Spleen (tissue), 11 donors: ENCODE data around the gene FAM221B. TPM values are rescaled to one million over a fixed set of nuclear protein-coding genes. Genes with fewer than 3 reads are reported as not detected.

Experiments
- DNase-seq: peaks from one replicate; pipeline ENCODE4 v3.0.0-alpha.2; 2020
- H3K27ac ChIP-seq, 8 donors: fragments of 200-600 bp; sonication (generic) in 7 of 8; 1 replicate in 4 of 8; 2 replicates in 4 of 8; pipeline versions ENCODE4 v1.5.0 to v1.8.0; 2016 to 2021; ENCODE audit warnings: inconsistent platforms in 4 of 8, mild to moderate bottlenecking in 4 of 8, moderate library complexity in 1 of 8
- H3K27me3 ChIP-seq, 7 donors: fragments of 200-600 bp; sonication (generic) in 6 of 7; replicated peaks in 1 of 7; 1 replicate in 4 of 7; 2 replicates in 3 of 7; pipeline versions ENCODE4 v1.5.0 to v1.8.0; 2016 to 2021; ENCODE audit warnings: inconsistent platforms in 3 of 7, mild to moderate bottlenecking in 1 of 7
- H3K36me3 ChIP-seq, 6 donors: fragments of 200-600 bp; sonication (generic) in 5 of 6; 1 replicate in 4 of 6; 2 replicates in 2 of 6; pipeline versions ENCODE4 v1.5.0 to v1.8.0; 2016 to 2021; ENCODE audit warnings: inconsistent platforms in 2 of 6
- H3K4me1 ChIP-seq, 6 donors: fragments of 200-600 bp; sonication (generic) in 5 of 6; 1 replicate in 3 of 6; 2 replicates in 3 of 6; pipeline versions ENCODE4 v1.5.0 to v1.8.0; 2016 to 2021; ENCODE audit warnings: inconsistent platforms in 3 of 6
- H3K4me3 ChIP-seq, 8 donors: fragments of 200-600 bp; sonication (generic) in 7 of 8; 1 replicate in 4 of 8; 2 replicates in 4 of 8; pipeline versions ENCODE4 v1.5.0 to v1.8.0; 2016 to 2021; ENCODE audit warnings: inconsistent platforms in 4 of 8, mild to moderate bottlenecking in 4 of 8, moderate library complexity in 2 of 8
- H3K9me3 ChIP-seq, 8 donors: fragments of 200-600 bp; sonication (generic) in 7 of 8; 1 replicate in 4 of 8; 2 replicates in 4 of 8; pipeline versions ENCODE4 v1.5.0 to v1.8.0; 2016 to 2021; ENCODE audit warnings: inconsistent platforms in 4 of 8
- POLR2A ChIP-seq, 3 donors: fragments of 450-650 bp; IDR thresholded peaks; one replicate each; pipeline ENCODE4 v1.5.1; 2017; ENCODE audit warnings: antibody characterized with exemption in 3 of 3, mild to moderate bottlenecking in 1 of 3
- POLR2AphosphoS5 ChIP-seq, 3 donors: sonication (generic); formaldehyde crosslinking; IDR thresholded peaks; one replicate each; pipeline ENCODE4 v1.5.1; 2017; ENCODE audit warnings: antibody characterized with exemption in 3 of 3
- WGBS, 5 donors: extraction: QIAGEN DNeasy Blood & Tissue Kit in 3 of 5; methylation state at CpG; one replicate each; pipeline versions ENCODE4 v1.1.5 to v1.1.7; 2013 to 2018; 5-methylcytosine and 5-hydroxymethylcytosine counted together
- intact Hi-C: fragments of 100-400 bp; cut with DNase I; formaldehyde crosslinking; loops from one replicate; pipeline ENCODE4 v1.15.0; 2023; ENCODE audit warnings: low total_unique reads
- polyA plus RNA-seq, 3 donors: library from polyadenylated mRNA; stranded (reverse); fragments of 200-250 nt; gene quantifications; one replicate each; pipeline ENCODE4 v1.2.1, GENCODE V29; 2013
- total RNA-seq, 7 donors: library from RNA; depleted of rRNA in 3 of 7; stranded (reverse); fragments of >200 nt in 3 of 7; fragmentation: NEBNext Ultra II Directional in 4 of 7; extraction: Animal tissue kit (Norgen Biotek cat#: 25700) in 4 of 7; gene quantifications; one replicate each; pipeline versions ENCODE4 v1.1.0 to v1.2.1, GENCODE V29; 2016 to 2021
- TF ChIP-seq, protein P1 (sequence below), 11 experiments: fragments of 200-600 bp in 7 of 11; fragments of 450-650 bp in 4 of 11; sonication (generic) in 4 of 11; IDR thresholded peaks in 8 of 11; conservative IDR thresholded peaks in 3 of 11; 1 replicate in 7 of 11; 2 replicates in 4 of 11; pipeline versions ENCODE4 v1.4.0 to v1.8.0; 2016 to 2021; ENCODE audit warnings: antibody characterized with exemption in 11 of 11, inconsistent platforms in 4 of 11, mild to moderate bottlenecking in 1 of 11
- donor health status: healthy with polysubstance abuse.
- donor health status: DM: no; HTN: no; CAD: no; lungs with moderate emphysema.
- donor health status: DM: no; HTN: no; CAD: no.
- donor health status: Bipolar disorder and iron deficiency.
- donor health status: healthy.
- donor health status: DM: no; HTN: no; CAD: no.
- donor health status: DM: yes; HTN: yes; CAD: no.

Gene FAM221B
- total and polyA plus RNA-seq, 10 donors: not detected

DNA sequence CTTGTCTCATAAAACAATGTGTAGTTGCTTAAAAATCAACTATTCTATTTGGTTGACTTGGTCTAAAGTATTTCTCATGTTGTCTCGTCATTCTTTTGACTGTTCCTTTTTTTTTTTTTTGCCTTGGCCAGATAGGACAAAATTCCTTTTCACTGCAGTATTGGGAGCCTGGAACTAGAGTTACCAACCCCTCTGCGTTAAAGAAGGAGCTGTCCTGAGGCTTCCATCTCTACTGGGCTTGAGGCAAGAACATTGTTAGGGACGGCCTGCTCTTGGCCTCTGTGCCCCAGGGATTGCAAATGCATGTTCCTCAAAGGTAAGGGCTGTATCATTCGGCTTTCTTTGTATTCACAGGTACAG lies 38.5 kb downstream of the FAM221B start:
- Histone ChIP-seq H3K4me1 (peaks cover 7 to 22% (median 14%) of the 10 kb centered on the region in 6 donors), H3K27me3 (peaks cover 0 to 12% (median 0%) of the 10 kb centered on the region in 7 donors), H3K9me3 (no peaks in the 10 kb centered on the region), H3K36me3 (peaks cover 0 to 37% (median 3%) of the 10 kb centered on the region in 6 donors), H3K27ac (no peak overlapping the region), H3K4me3 (no peak overlapping the region)
- DNase-seq: no peak
- intact Hi-C loops: loop anchor here (2.0 kb wide), 1 partner anchor 93 kb away; no protein-coding TSS in a partner anchor
- WGBS, 5 donors: 33 to 50% (median 44%) methylated on average over 4 of the region's 4 CpGs
- TF ChIP-seq, protein P1, sequence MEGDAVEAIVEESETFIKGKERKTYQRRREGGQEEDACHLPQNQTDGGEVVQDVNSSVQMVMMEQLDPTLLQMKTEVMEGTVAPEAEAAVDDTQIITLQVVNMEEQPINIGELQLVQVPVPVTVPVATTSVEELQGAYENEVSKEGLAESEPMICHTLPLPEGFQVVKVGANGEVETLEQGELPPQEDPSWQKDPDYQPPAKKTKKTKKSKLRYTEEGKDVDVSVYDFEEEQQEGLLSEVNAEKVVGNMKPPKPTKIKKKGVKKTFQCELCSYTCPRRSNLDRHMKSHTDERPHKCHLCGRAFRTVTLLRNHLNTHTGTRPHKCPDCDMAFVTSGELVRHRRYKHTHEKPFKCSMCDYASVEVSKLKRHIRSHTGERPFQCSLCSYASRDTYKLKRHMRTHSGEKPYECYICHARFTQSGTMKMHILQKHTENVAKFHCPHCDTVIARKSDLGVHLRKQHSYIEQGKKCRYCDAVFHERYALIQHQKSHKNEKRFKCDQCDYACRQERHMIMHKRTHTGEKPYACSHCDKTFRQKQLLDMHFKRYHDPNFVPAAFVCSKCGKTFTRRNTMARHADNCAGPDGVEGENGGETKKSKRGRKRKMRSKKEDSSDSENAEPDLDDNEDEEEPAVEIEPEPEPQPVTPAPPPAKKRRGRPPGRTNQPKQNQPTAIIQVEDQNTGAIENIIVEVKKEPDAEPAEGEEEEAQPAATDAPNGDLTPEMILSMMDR (IDR thresholded peaks at IDR 0.05 in 8 of 11, conservative IDR thresholded peaks at IDR 0.05 in 3 of 11): no peak
- TF ChIP-seq POLR2A (IDR thresholded peaks at IDR 0.05) (no peak), POLR2AphosphoS5 (IDR thresholded peaks at IDR 0.05) (no peak)

GRCh38 chr9:35789541-35789940 lies 39.0 kb downstream of the FAM221B start:
- peaks cover 0 to 37% (median 3%) of the 10 kb centered on the region in 6 donors for H3K36me3 ChIP-seq
- TF ChIP-seq, protein P1 (IDR thresholded peaks at IDR 0.05 in 8 of 11, conservative IDR thresholded peaks at IDR 0.05 in 3 of 11): no peak
- no peak for TF ChIP-seq POLR2A (IDR thresholded peaks at IDR 0.05)
- TF ChIP-seq POLR2AphosphoS5 (IDR thresholded peaks at IDR 0.05): no peak
- no peaks in the 10 kb centered on the region for H3K9me3 ChIP-seq
- H3K27me3 ChIP-seq: peaks cover 0 to 12% (median 0%) of the 10 kb centered on the region in 7 donors
- WGBS, 5 donors: 90 to 96% (median 93%) methylated on average over 2 of the region's 2 CpGs
- DNase-seq: no peak
- intact Hi-C loops: no loop called here
- no peak overlapping the region for H3K4me3 ChIP-seq
- H3K27ac ChIP-seq: no peak overlapping the region
- peaks cover 7 to 22% (median 14%) of the 10 kb centered on the region in 6 donors for H3K4me1 ChIP-seq

GRCh38 chr9:35783418-35783817 lies 45.1 kb downstream of the FAM221B start:
- DNase-seq: no peak
- no peaks in the 10 kb centered on the region for H3K27me3 ChIP-seq
- H3K27ac ChIP-seq: no peak overlapping the region
- intact Hi-C loops: no loop called here
- no peak overlapping the region for H3K4me3 ChIP-seq
- peaks cover 0 to 32% (median 3%) of the 10 kb centered on the region in 6 donors for H3K36me3 ChIP-seq
- H3K4me1 ChIP-seq: no peaks in the 10 kb centered on the region
- TF ChIP-seq, protein P1 (IDR thresholded peaks at IDR 0.05 in 8 of 11, conservative IDR thresholded peaks at IDR 0.05 in 3 of 11): no peak
- TF ChIP-seq POLR2AphosphoS5 (IDR thresholded peaks at IDR 0.05) (no peak), POLR2A (IDR thresholded peaks at IDR 0.05) (no peak)
- no peaks in the 10 kb centered on the region for H3K9me3 ChIP-seq

DNA sequence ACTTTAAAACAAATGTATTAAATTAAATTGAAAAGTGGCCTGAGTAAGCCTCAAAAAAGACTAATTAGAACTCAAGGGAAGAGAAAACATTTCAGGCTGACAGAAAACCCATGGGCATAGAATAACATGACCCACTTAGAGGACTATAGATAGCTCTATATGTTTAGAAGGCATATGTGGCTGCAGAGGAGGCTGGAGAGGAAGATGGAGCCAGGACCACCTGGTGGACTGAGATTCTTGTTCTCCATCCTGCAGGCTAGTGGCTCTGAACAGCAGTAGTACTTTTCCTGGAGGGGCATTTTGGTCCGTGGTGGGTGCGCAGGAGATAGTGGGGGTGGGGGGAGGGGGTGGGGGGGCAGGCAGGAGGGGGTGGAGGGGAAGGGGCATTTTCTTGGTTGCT lies 47.5 kb downstream of the FAM221B start:
- Histone ChIP-seq H3K4me1 (peaks cover 0 to 4% (median 2%) of the 10 kb centered on the region in 6 donors), H3K9me3 (no peaks in the 10 kb centered on the region), H3K4me3 (no peak overlapping the region), H3K27me3 (no peaks in the 10 kb centered on the region), H3K27ac (no peak overlapping the region), H3K36me3 (peaks cover 0 to 17% (median 0%) of the 10 kb centered on the region in 6 donors)
- WGBS, 5 donors: 75 to 89% (median 79%) methylated on average over 2 of the region's 2 CpGs
- DNase-seq: no peak
- TF ChIP-seq, protein P1 (IDR thresholded peaks at IDR 0.05 in 8 of 11, conservative IDR thresholded peaks at IDR 0.05 in 3 of 11): no peak
- TF ChIP-seq POLR2AphosphoS5 (IDR thresholded peaks at IDR 0.05) (no peak), POLR2A (IDR thresholded peaks at IDR 0.05) (no peak)
- intact Hi-C loops: no loop called here
